DND-41 (cell line): ENCODE results near the gene AGO3.

ENCODE experiments used
- EZH2 ChIP-seq: IDR thresholded peaks from 3 replicates; pipeline ENCODE4 v1.6.1; 2012; ENCODE audit warnings: borderline replicate concordance, low read depth, mild to moderate bottlenecking, moderate library complexity, low read length, inconsistent platforms; ENCODE audit not compliant: severe bottlenecking
- TF ChIP-seq, protein P1 (sequence below): IDR thresholded peaks from 2 replicates; pipeline ENCODE4 v1.5.1; 2012; ENCODE audit warnings: borderline replicate concordance, low read length, moderate library complexity, mild to moderate bottlenecking; ENCODE audit not compliant: poor library complexity, severe bottlenecking; ENCODE audit errors: extremely low read depth

DNA sequence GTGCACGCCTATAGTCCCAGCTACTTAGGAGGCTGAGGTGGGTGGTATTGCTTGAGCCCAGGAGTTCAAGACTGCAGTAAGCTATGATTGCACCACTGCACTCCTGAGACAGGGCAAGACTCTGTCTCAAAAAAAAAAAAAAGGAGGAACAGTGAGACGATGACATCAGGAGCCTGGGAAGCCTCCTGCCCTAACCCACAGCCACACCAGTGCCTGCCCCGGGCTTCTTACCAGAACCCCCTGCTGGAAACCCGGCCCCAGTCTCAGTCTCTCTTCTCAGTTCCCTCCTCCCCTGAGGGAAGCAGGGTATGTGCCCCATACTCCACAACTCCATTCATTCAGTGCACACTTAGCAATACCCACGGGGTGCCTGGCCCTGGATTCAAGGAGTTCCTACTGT, 185.0 kb downstream of the AGO3 start:
- TF ChIP-seq, protein P1, sequence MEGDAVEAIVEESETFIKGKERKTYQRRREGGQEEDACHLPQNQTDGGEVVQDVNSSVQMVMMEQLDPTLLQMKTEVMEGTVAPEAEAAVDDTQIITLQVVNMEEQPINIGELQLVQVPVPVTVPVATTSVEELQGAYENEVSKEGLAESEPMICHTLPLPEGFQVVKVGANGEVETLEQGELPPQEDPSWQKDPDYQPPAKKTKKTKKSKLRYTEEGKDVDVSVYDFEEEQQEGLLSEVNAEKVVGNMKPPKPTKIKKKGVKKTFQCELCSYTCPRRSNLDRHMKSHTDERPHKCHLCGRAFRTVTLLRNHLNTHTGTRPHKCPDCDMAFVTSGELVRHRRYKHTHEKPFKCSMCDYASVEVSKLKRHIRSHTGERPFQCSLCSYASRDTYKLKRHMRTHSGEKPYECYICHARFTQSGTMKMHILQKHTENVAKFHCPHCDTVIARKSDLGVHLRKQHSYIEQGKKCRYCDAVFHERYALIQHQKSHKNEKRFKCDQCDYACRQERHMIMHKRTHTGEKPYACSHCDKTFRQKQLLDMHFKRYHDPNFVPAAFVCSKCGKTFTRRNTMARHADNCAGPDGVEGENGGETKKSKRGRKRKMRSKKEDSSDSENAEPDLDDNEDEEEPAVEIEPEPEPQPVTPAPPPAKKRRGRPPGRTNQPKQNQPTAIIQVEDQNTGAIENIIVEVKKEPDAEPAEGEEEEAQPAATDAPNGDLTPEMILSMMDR: no peak
- no peak for TF ChIP-seq EZH2
